Left lung (tissue), 10 donors: ENCODE results near the gene RBBP9. TPM values are rescaled to one million over a fixed set of nuclear protein-coding genes. Genes with fewer than 3 reads are reported as not detected.

ENCODE experiments used
- ATAC-seq: fragments of 200-7000 bp; cut with Tn5 transposase; one replicate; pipeline ENCODE4 v1.9.1; 2020; ENCODE audit warnings: moderate library complexity
- DNase-seq, 4 donors: peaks; one replicate each; pipeline ENCODE4 v3.0.0-alpha.2; 2013 to 2020
- H3K27ac ChIP-seq, 2 donors: fragments of 200-600 bp; sonication (generic) in 1 of 2; one replicate each; pipeline versions ENCODE4 v1.5.0 to v1.8.0; 2020 to 2021
- H3K27me3 ChIP-seq, 2 donors: fragments of 200-600 bp; sonication (generic) in 1 of 2; one replicate each; pipeline versions ENCODE4 v1.5.0 to v1.8.0; 2020 to 2021
- H3K36me3 ChIP-seq, 2 donors: fragments of 200-600 bp; sonication (generic) in 1 of 2; one replicate each; pipeline versions ENCODE4 v1.5.0 to v1.8.0; 2020 to 2021
- H3K4me1 ChIP-seq, 2 donors: fragments of 200-600 bp; one replicate each; pipeline ENCODE4 v1.8.0; 2021
- H3K4me3 ChIP-seq, 2 donors: fragments of 200-600 bp; sonication (generic) in 1 of 2; one replicate each; pipeline versions ENCODE4 v1.5.0 to v1.8.0; 2020 to 2021; ENCODE audit warnings: mild to moderate bottlenecking in 1 of 2
- H3K9me3 ChIP-seq, 2 donors: fragments of 200-600 bp; sonication (generic) in 1 of 2; one replicate each; pipeline versions ENCODE4 v1.5.0 to v1.8.0; 2020 to 2021
- CTCF ChIP-seq, 2 donors: fragments of 200-600 bp; sonication (generic) in 1 of 2; IDR thresholded peaks; one replicate each; pipeline versions ENCODE4 v1.5.0 to v1.8.0; 2021; ENCODE audit warnings: antibody characterized with exemption in 2 of 2
- intact Hi-C, 2 donors: fragments of 100-400 bp; cut with DNase I; formaldehyde crosslinking; loops; one replicate each; pipeline versions ENCODE4 v1.11.2 to v1.14.2; 2022
- microRNA-seq, 2 donors: library from miRNA; unstranded; fragments of <30 nt; microRNA quantifications; one replicate each; pipeline ENCODE4, GENCODE V29; 2019
- polyA plus RNA-seq, 6 donors: library from polyadenylated mRNA; unstranded; fragments of 120-200 nt; gene quantifications; one replicate each; pipeline ENCODE4 v1.2.1, GENCODE V29; 2013; ENCODE audit not compliant: insufficient read length in 6 of 6
- total RNA-seq, 2 donors: library from RNA; stranded (reverse); fragmentation: NEBNext Ultra II Directional; extraction: Animal tissue kit (Norgen Biotek cat#: 25700); gene quantifications; one replicate each; pipeline ENCODE4 v1.2.1, GENCODE V29; 2021
- donor health status: DM: no; HTN: yes; CAD: no.
- donor health status: DM: no; HTN: no; CAD: no.

The RBBP9 gene
- total and polyA plus RNA-seq, 8 donors = 17.5 to 37.2 (median 32.3) TPM

- TF ChIP-seq CTCF (IDR thresholded peaks at IDR 0.05) = no peak
- no peaks in the 10 kb centered on the region for H3K27me3 ChIP-seq
- peaks cover 0 to 15% of the 10 kb centered on the region in 2 donors for H3K36me3 ChIP-seq
- no peak overlapping the region for H3K4me3 ChIP-seq
- intact Hi-C loops = no loop called here
- H3K4me1 ChIP-seq = peaks cover 4 to 19% of the 10 kb centered on the region in 2 donors
- no peak overlapping the region for H3K27ac ChIP-seq
- H3K9me3 ChIP-seq = no peaks in the 10 kb centered on the region
- DNase-seq = no peak
- no peak for ATAC-seq
Measured at GRCh38 chr20:18465536-18466200, 31.4 kb downstream of the RBBP9 start.

GRCh38 chr20:18456600-18456999 is 40.4 kb downstream of the RBBP9 start:
- DNase-seq = no peak
- intact Hi-C loops = no loop called here
- H3K36me3 ChIP-seq = no peaks in the 10 kb centered on the region
- TF ChIP-seq CTCF (IDR thresholded peaks at IDR 0.05) = no peak
- H3K4me3 ChIP-seq = no peak overlapping the region
- no peaks in the 10 kb centered on the region for H3K27me3 ChIP-seq
- H3K27ac ChIP-seq = no peak overlapping the region
- ATAC-seq = no peak
- peaks cover 0 to 3% of the 10 kb centered on the region in 2 donors for H3K9me3 ChIP-seq
- no peaks in the 10 kb centered on the region for H3K4me1 ChIP-seq

GRCh38 chr20:18443886-18444285 is 53.1 kb downstream of the RBBP9 start:
- Histone ChIP-seq H3K36me3 (no peaks in the 10 kb centered on the region), H3K4me1 (no peaks in the 10 kb centered on the region), H3K27me3 (no peaks in the 10 kb centered on the region), H3K9me3 (no peaks in the 10 kb centered on the region), H3K4me3 (no peak overlapping the region), H3K27ac (no peak overlapping the region)
- ATAC-seq (no peak), DNase-seq (no peak)
- intact Hi-C loops = no loop called here
- TF ChIP-seq CTCF (IDR thresholded peaks at IDR 0.05) = no peak

- intact Hi-C loops = no loop called here
- TF ChIP-seq CTCF (IDR thresholded peaks at IDR 0.05) = no peak
- H3K27me3 ChIP-seq = no peaks in the 10 kb centered on the region
- no peak for DNase-seq
- no peaks in the 10 kb centered on the region for H3K36me3 ChIP-seq
- H3K27ac ChIP-seq = no peak overlapping the region
- no peak overlapping the region for H3K4me3 ChIP-seq
- ATAC-seq = no peak
- H3K4me1 ChIP-seq = no peaks in the 10 kb centered on the region
- no peaks in the 10 kb centered on the region for H3K9me3 ChIP-seq
Measured at GRCh38 chr20:18440403-18440802, 56.6 kb downstream of the RBBP9 start.

- no peaks in the 10 kb centered on the region for H3K9me3 ChIP-seq
- intact Hi-C loops = no loop called here
Measured at GRCh38 chr20:18436847-18437246, 60.2 kb downstream of the RBBP9 start.

More at GRCh38 chr20:18436847-18437246, 60.2 kb downstream of the RBBP9 start:
- ATAC-seq = no peak
- no peaks in the 10 kb centered on the region for H3K27me3 ChIP-seq
- no peaks in the 10 kb centered on the region for H3K4me1 ChIP-seq
- no peak for DNase-seq
- H3K4me3 ChIP-seq = no peak overlapping the region
- no peak overlapping the region for H3K27ac ChIP-seq
- no peak for TF ChIP-seq CTCF (IDR thresholded peaks at IDR 0.05)
- H3K36me3 ChIP-seq = no peaks in the 10 kb centered on the region

Small RNAs within 50 kb of the gene (microRNA-seq; reads per million reads assigned to microRNA genes)
- gene MIR3192 = 0.14 to 0.34 reads per million in 2 donors

Other genes with a start within 250 kb of the RBBP9 start
- 10 to 100 TPM; 10.4 to 11.0 TPM for gene ZNF133, start 208.7 kb downstream of the RBBP9 start, total RNA-seq
- 10 to 100 TPM; 30.8 to 38.3 (median 33.2) TPM for gene ZNF133, start 208.7 kb downstream of the RBBP9 start, polyA plus RNA-seq
- gene DZANK1, start 30.2 kb downstream of the RBBP9 start, total RNA-seq = 1 to 10 TPM; 2.0 to 2.1 TPM
- 10 to 100 TPM in 2 of 6 donors, 1 to 10 TPM in 4; 6.5 to 10.8 (median 8.7) TPM for gene DZANK1, start 30.2 kb downstream of the RBBP9 start, polyA plus RNA-seq
- 1 to 10 TPM; 8.0 to 8.8 TPM for gene POLR3F, start 29.8 kb downstream of the RBBP9 start, total RNA-seq
- gene POLR3F, start 29.8 kb downstream of the RBBP9 start, polyA plus RNA-seq = 10 to 100 TPM; 17.0 to 21.7 (median 18.9) TPM
- gene SEC23B, start 10.7 kb upstream of the RBBP9 start, total RNA-seq = 10 to 100 TPM; 72.0 to 93.6 TPM
- gene SEC23B, start 10.7 kb upstream of the RBBP9 start, polyA plus RNA-seq = 10 to 100 TPM; 42.0 to 51.6 (median 44.5) TPM
- gene SMIM26, start 70.2 kb upstream of the RBBP9 start, total RNA-seq = 10 to 100 TPM; 46.8 to 53.2 TPM
- gene SMIM26, start 70.2 kb upstream of the RBBP9 start, polyA plus RNA-seq = 10 to 100 TPM; 62.8 to 78.3 (median 71.5) TPM
- gene DTD1, start 90.8 kb upstream of the RBBP9 start, total RNA-seq = 10 to 100 TPM; 14.8 to 25.4 TPM
- 10 to 100 TPM; 21.6 to 27.5 (median 26.0) TPM for gene DTD1, start 90.8 kb upstream of the RBBP9 start, polyA plus RNA-seq